Breast epithelium (tissue), 3 donors: ENCODE results near the gene DRD3.

Source experiments
- CTCF ChIP-seq, 3 donors: fragments of 450-650 bp; IDR thresholded peaks; one replicate each; pipeline ENCODE4 v1.5.1; 2016 to 2017; ENCODE audit warnings: antibody characterized with exemption in 3 of 3, mild to moderate bottlenecking in 3 of 3, moderate library complexity in 3 of 3
- POLR2AphosphoS5 ChIP-seq, 3 donors: sonication (generic); formaldehyde crosslinking; IDR thresholded peaks; one replicate each; pipeline ENCODE4 v1.6.1; 2017; ENCODE audit warnings: antibody characterized with exemption in 3 of 3

GRCh38 chr3:114089675-114090074 lies 89.2 kb downstream of the DRD3 start:
- TF ChIP-seq CTCF (IDR thresholded peaks at IDR 0.05) = no peak
- no peak for TF ChIP-seq POLR2AphosphoS5 (IDR thresholded peaks at IDR 0.05)
